ENCODE data around the gene RERE. TPM values are rescaled to one million over a fixed set of nuclear protein-coding genes. Genes with fewer than 3 reads are reported as not detected.

RERE gene
- total and polyA plus RNA-seq, 2 donors (not counting 3 experiments of a cell fraction or from before 2014, with no cell fraction given), result 14.1 to 113 TPM

GRCh38 chr1:8568837-8569236 is 248.6 kb downstream of the RERE start:
- intact Hi-C loops (cut with micrococcal nuclease), result loop anchor here (1.0 kb wide), 1 partner anchor 130 kb away; no protein-coding TSS in a partner anchor
- Histone ChIP-seq H2AFZ (ENCODE audit: low read depth, low read length) (no peak overlapping the region), H3K9me3 (replicated peaks; ENCODE audit: control insufficient read depth, insufficient read depth, low read length) (no peaks in the 10 kb centered on the region), H3K4me1 (ENCODE audit: control insufficient read depth, extremely low read depth, insufficient read depth, low read length) (peaks cover 28% of the 10 kb centered on the region), H3K27ac (ENCODE audit: insufficient read depth, low read depth, low read length) (no peak overlapping the region), H3K79me2 (ENCODE audit: control insufficient read depth, insufficient read depth, low read length) (peaks cover 6% of the 10 kb centered on the region), H3K4me3 (replicated peaks in 1 of 3; ENCODE audit: insufficient read depth in 1 of 3, low read depth in 1 of 3, low read length in 3 of 3) (no peak overlapping the region), H3K9ac (replicated peaks; ENCODE audit: extremely low read depth, insufficient read depth, low read length) (no peak overlapping the region), H3K36me3 (ENCODE audit: control insufficient read depth in 2 of 2, extremely low read depth in 1 of 2, insufficient read depth in 2 of 2, low read length in 2 of 2) (no peaks in the 10 kb centered on the region), H4K20me1 (replicated peaks; ENCODE audit: control insufficient read depth, extremely low read depth, insufficient read depth, low read length) (no peaks in the 10 kb centered on the region), H3K27me3 (ENCODE audit: control insufficient read depth in 2 of 2, insufficient read depth in 2 of 2, low read length in 2 of 2) (no peaks in the 10 kb centered on the region), H3K4me2 (ENCODE audit: insufficient read depth, low read length) (no peak overlapping the region), H3K9me1 (replicated peaks; ENCODE audit: control insufficient read depth, extremely low read depth, insufficient read depth, low read length) (no peaks in the 10 kb centered on the region)
- dilution Hi-C loops (cut with MboI; ENCODE audit: extremely low pct_ligation_motif_present, low sequenced_read_pairs), result no loop called here
- POLR2A ChIA-PET, result no interaction called here
- FAIRE-seq, result no peak
- CTCF ChIA-PET, result interaction anchor here (1.1 to 4.1 kb wide), 8 partner anchors 7 to 280 kb away, joined by 3 to 39 read pairs (median 16); no protein-coding TSS in a partner anchor
- BruUV-seq (replicated peaks), result no TSS peak
- no peak for DNase-seq (ENCODE audit: low read depth, low spot score)
- TF ChIP-seq POLR2A (IDR thresholded peaks at IDR 0.05; ENCODE audit: low read depth, low read length), result no peak
- no peak for TF ChIP-seq FOS (IDR thresholded peaks at IDR 0.05; ENCODE audit: borderline replicate concordance, insufficient read depth, low read length)

- H3K4me2 ChIP-seq (ENCODE audit: insufficient read depth, low read length), result no peak overlapping the region
- H3K4me3 ChIP-seq (replicated peaks in 1 of 3; ENCODE audit: insufficient read depth in 1 of 3, low read depth in 1 of 3, low read length in 3 of 3), result no peak overlapping the region
- dilution Hi-C loops (cut with MboI; ENCODE audit: extremely low pct_ligation_motif_present, low sequenced_read_pairs) (no loop called here), intact Hi-C loops (cut with micrococcal nuclease) (no loop called here)
- H3K27ac ChIP-seq (ENCODE audit: insufficient read depth, low read depth, low read length), result no peak overlapping the region
- H4K20me1 ChIP-seq (replicated peaks; ENCODE audit: control insufficient read depth, extremely low read depth, insufficient read depth, low read length), result no peaks in the 10 kb centered on the region
- H3K9me1 ChIP-seq (replicated peaks; ENCODE audit: control insufficient read depth, extremely low read depth, insufficient read depth, low read length), result no peaks in the 10 kb centered on the region
- no peak for TF ChIP-seq GATA2 (IDR thresholded peaks at IDR 0.05; ENCODE audit: insufficient read depth, insufficient read length, low read depth, low read length)
- TF ChIP-seq FOS (IDR thresholded peaks at IDR 0.05; ENCODE audit: borderline replicate concordance, insufficient read depth, low read length), result no peak
- TF ChIP-seq CTCF (IDR thresholded peaks at IDR 0.05; ENCODE audit: extremely low read depth in 1 of 2, insufficient read depth in 1 of 2, low read depth in 1 of 2, low read length in 2 of 2), result no peak
- no peak for TF ChIP-seq JUN (IDR thresholded peaks at IDR 0.05; ENCODE audit: borderline replicate concordance, insufficient read depth, insufficient read length, low read depth)
- TF ChIP-seq EZH2 (IDR thresholded peaks at IDR 0.05; ENCODE audit: borderline replicate concordance, low read depth, low read length, severe bottlenecking), result no peak
- TF ChIP-seq MAX (IDR thresholded peaks at IDR 0.05; ENCODE audit: insufficient read depth, insufficient read length), result no peak
- TF ChIP-seq POLR2A (IDR thresholded peaks at IDR 0.05; ENCODE audit: low read depth, low read length), result no peak
- no peak for TF ChIP-seq POLR2AphosphoS5 (IDR thresholded peaks at IDR 0.05; ENCODE audit: insufficient read depth, low read depth, low read length)
- TF ChIP-seq MYC (IDR thresholded peaks at IDR 0.05; ENCODE audit: low read depth, low read length), result no peak
- H3K9me3 ChIP-seq (replicated peaks; ENCODE audit: control insufficient read depth, insufficient read depth, low read length), result no peaks in the 10 kb centered on the region
- no TSS peak for BruUV-seq (replicated peaks)
- H3K27me3 ChIP-seq (ENCODE audit: control insufficient read depth in 2 of 2, insufficient read depth in 2 of 2, low read length in 2 of 2), result no peaks in the 10 kb centered on the region
- peaks cover 21% of the 10 kb centered on the region for H3K4me1 ChIP-seq (ENCODE audit: control insufficient read depth, extremely low read depth, insufficient read depth, low read length)
- FAIRE-seq (no peak), DNase-seq (ENCODE audit: low read depth, low spot score) (no peak)
- H3K9ac ChIP-seq (replicated peaks; ENCODE audit: extremely low read depth, insufficient read depth, low read length), result no peak overlapping the region
- no peaks in the 10 kb centered on the region for H3K36me3 ChIP-seq (ENCODE audit: control insufficient read depth in 2 of 2, extremely low read depth in 1 of 2, insufficient read depth in 2 of 2, low read length in 2 of 2)
- peaks cover 6% of the 10 kb centered on the region for H3K79me2 ChIP-seq (ENCODE audit: control insufficient read depth, insufficient read depth, low read length)
- POLR2A ChIA-PET, result no interaction called here
- CTCF ChIA-PET, result interaction anchor here (1.3 kb wide), 1 partner anchor 159 kb away, joined by 5 read pairs; no protein-coding TSS in a partner anchor
- H2AFZ ChIP-seq (ENCODE audit: low read depth, low read length), result no peak overlapping the region
These were observed 250.3 kb downstream of the RERE start for GRCh38 chr1:8567146-8567545.
